Urothelium cell line (cell line): ENCODE results near the gene ADAMTSL5.
"Not testable (repeated sequence)": the region's sequence is repeated elsewhere in the genome, so short reads cannot be mapped to it uniquely, and the experiment has no call there.

ENCODE experiments used
- DNase-seq: peaks from one replicate; pipeline ENCODE4 v3.0.0; 2011; ENCODE audit warnings: low spot score, mixed read lengths
- FAIRE-seq: peaks from 2 replicates; lab custom pipeline; 2011; peaks lifted over from hg19 to GRCh38; lab: Jason Lieb, UNC

ADAMTSL5 gene

DNA sequence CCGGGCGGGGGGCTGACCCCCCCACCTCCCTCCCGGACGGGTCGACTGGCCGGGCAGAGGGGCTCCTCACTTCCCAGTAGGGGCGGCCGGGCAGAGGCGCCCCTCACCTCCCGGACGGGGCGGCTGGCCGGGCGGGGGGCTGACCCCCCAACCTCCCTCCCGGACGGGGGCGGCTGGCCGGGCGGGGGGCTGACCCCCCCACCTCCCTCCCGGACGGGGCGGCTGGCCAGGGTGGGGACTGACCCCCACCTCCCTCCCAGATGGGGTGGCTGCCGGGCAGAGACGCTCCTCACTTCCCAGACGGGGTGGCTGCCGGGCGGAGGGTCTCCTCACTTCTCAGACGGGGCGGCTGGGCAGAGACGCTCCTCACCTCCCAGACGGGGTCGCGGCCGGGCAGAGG lies 13.6 kb downstream of the ADAMTSL5 start:
- FAIRE-seq, DNase-seq: not testable (repeated sequence)

DNA sequence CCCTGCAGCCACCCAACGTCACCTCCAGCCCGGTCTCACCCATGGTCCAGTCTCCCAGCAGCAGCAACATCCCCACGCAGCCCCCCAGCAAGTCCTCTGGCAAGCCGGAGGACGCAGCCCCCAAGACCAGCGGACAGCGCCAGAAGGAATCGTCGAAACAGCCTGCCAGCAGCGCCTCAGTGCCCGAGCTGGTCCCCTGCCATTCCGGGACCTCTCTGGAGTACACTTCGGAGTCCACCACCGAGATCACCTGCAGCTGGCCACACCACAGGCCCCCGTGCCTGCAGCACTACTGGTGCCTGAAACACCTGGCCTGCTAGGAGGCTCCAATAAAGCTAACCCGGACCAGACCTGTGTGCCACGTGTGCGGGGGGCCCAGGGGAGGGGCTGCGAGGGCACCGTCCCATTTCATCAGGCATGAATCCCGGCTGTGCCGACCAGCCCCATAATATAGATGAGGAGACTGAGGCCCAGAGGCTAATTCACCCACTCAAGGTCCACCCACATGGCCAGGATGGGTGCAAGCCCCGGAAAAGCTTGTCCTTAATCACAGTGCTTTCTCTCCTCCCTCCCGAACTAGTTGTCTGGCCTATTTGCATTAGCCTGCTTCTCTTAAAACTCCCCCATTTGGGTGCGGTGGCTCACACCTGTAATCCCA lies 15.1 kb downstream of the ADAMTSL5 start:
- no peak for DNase-seq
- no peak for FAIRE-seq

- FAIRE-seq (no peak), DNase-seq (no peak)
Measured at GRCh38 chr19:1496714-1497577, 15.9 kb downstream of the ADAMTSL5 start.

DNA sequence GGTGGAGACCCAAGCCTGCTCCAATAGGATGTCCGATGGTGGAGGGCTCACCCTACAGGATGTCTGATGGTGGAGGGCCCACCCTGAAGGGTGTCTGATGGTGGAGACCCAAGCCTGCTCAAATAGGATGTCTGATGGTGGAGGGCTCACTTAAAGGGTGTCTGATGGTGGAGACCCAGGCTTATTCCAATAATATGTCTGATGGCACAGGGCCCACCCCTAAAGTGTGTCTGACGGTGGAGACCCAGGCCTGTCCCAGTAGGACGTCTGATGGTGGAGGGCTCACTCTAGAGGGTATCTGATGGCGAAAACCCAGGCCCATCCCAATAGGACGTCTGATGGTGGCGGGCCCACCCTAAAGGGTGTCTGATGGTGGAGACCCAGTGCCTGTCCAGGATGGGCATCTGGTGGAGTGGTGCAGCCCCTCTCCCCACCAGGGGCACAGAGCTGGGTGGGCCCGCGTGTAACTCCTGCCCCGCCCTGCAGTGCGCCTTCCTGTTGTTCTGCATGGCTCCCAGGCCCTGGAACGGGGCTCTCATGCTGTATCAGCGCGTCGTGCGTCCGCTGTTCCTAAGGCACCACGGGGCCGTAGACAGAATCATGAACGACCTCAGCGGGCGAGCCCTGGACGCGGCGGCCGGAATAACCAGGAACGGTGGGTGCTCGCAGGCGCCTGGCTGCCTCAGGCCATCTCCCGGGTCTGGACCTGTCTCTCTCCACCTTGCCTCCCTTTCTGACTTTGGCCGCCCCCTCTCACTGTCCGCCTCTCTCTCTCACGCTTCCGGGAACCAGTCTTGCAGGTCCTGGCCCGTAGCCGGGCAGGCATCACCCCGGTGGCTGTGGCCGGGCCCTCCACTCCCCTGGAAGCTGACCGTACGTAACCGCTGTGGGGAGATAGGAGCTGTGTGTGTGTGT lies 16.8 kb downstream of the ADAMTSL5 start:
- FAIRE-seq, result no peak

GRCh38 chr19:1495051-1495798 lies 17.6 kb downstream of the ADAMTSL5 start:
- no peak for DNase-seq
- FAIRE-seq, result no peak

More for the DNA sequence above, 16.8 kb downstream of the ADAMTSL5 start:
- DNase-seq, result no peak

DNA sequence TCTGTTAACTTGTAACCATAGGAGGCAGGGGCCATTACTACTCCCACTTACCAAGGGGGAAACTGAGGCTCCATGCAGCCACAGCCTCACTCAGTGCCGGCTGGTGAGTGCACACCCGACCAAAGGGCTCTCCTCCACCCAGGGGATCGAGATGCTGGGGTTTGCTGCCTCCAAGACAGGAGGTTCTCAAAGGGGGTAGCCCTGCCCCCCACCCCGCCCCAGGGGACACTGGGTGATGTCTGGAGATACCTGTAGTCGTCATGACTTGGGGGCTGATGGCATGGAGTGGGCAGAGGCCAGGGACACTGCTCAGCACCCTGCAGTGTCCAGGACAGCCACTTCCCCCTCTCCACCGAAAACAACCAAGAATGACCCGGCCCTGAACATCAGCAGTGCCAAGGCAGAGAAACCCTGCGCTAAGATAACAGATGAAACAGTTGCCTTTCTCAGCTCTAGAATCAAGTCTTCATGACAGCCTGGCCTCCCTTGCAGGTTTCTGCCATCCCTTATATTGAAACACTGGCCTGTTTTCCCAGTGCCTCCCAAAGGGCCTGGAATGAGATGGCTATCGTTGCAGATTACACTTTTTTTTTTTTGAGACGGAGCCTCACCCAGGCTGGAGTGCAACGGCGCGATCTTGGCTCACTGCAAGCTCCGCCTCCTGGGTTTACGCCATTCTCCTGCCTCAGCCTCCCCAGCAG lies 18.6 kb downstream of the ADAMTSL5 start:
- DNase-seq (no peak), FAIRE-seq (no peak)

GRCh38 chr19:1492474-1493006 lies 20.3 kb downstream of the ADAMTSL5 start:
- DNase-seq (no peak), FAIRE-seq (no peak)

DNA sequence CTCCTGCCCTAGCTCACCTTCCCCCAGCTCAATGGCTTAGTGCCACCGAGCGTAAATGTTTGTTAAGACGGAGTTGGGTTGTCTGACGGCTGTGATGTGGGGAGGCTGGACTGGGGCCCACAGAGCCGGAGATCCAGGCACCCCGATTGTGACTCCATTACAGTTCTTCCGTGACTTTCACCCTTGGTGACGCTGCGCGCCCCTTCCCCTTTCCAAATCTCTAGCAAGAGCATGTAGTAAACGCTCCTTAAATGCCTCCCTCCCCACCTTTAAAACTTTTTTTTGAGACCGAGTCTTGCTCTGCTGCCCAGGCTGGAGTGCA lies 21.0 kb downstream of the ADAMTSL5 start:
- DNase-seq (no peak), FAIRE-seq (no peak)

DNA sequence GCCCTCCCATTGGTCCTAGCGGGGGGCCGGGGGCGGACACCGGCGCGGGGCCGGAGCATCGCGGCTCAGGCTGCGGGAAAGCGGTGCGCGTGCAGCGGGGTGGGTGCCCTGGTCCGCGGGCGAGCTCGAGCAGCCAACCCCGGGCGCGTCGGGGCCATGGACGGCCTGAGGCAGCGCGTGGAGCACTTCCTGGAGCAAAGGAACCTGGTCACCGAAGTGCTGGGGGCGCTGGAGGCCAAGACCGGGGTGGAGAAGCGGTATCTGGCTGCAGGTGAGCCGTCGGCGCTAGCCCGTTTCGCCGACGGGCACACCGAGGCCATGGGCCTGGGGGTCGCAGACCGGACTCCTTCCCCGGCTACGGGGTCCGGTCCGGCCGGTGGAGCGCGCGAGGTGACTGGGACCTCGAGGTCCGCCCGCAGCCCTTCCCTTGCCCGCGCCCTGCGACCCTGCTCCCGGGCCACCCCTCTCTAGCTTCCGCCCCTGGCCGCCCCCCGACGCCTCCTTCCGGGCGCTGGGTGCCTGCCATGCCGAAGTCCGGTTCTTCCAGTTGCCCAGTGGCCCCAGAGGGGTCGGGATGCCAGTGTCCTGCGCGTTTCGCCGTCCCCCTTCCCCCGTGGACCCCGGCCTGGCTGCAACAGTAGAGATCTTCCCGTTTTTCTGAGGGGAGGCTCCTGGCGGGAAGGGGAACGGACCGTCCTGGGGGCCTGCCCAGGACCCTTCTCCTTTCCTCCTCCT lies 21.5 kb downstream of the ADAMTSL5 start, which contains the start of gene REEP6:
TSS of gene REEP6 (plus strand) at position 68 of the 735 bp plus-strand sequence. CDS start at position 157, 89 bp downstream.
- DNase-seq (no peak), FAIRE-seq (no peak)

- peak; percentile 84 for FAIRE-seq
- DNase-seq, result peak; percentile 94
Measured at GRCh38 chr19:1490311-1491113, 22.3 kb downstream of the ADAMTSL5 start, which contains the start of gene PCSK4. Gene PCSK4 (minus strand): TSS chr19:1490350. CDS start chr19:1490346, 4 bp downstream.

DNA sequence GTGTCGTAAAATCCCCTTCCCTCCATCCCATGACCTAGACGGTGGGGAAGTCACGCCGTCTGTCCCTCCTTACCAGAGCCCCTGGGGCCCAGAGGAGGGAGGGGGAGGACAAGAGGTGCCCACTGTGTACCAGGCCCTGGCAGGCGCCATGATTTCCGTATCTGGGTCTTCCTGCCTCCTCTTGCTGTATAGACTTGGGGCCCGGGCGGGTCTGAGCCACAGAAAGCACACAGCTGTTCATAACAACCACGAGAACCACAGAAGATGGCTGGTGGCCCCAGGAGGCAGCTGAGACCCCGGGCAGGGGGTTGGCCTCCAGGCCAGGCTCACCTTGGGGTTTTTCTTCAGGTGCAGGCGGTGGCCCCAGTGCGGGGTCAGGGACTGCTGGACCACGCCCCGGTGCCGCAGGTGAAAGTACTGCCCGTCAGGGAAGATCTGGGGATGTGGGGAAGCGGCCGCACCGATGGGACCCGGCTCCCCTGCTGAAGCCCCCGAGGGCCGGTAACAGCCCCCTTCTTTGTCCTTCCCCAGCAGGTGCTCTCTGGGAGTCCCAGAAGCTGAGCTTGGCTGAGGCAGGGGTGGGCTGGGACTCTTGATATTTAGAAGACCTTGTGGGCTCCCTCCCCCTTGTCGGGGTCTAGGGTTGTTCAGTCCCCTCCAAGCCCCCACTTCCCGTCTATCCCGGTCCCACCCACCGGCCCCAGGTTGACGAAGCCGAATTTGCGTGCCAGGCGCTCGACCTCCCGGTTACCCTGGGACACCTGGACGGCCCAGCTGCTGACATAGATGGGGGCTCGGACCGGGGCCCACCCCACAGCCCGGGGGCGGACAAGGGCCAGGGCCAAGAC lies 23.1 kb downstream of the ADAMTSL5 start:
- DNase-seq (no peak), FAIRE-seq (no peak)

GRCh38 chr19:1488282-1488601 lies 24.6 kb downstream of the ADAMTSL5 start:
- FAIRE-seq (no peak), DNase-seq (no peak)

GRCh38 chr19:1487576-1488281 lies 25.1 kb downstream of the ADAMTSL5 start:
- no peak for DNase-seq
- FAIRE-seq, result no peak

DNA sequence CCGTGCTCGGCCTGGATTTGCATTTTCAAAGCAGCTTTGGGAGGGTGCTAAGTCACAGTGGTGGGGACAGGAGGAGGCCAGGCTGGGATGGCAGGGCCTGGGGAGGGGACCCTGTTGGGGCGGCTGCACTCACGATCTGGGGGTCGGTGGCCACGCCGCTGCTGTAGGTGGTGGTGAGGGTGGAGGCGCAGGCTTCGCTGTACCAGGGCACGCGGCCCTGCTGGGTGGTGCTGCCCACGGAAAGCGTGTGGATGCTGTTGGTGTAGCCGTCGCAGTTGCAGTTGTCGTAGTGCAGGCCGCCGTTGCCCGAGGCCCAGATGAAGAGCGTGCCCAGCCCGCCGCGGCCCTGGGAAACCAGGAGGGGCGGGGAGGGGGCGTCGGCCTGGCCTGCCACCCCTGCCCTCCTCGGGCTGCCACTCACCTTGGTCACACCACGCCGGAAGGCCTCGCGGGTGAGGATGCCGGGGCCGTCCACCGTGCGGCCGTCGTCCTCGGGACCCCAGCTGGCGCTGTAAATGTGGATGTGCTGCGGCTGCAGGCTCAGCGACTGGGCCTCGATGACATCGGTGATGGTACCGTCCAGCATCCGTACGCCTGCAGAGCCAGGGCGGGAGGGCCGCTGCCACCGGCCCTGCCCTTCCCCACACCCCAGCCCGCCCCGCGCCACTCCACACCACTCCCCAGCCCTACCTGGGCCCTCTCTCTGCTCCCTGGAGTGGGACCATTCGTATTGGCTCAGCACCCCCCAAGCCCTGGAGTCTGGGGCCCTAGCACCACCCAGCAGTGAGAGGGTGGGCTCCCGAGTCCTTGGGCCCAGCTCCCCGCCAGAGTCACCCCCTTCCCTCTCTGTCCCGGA lies 25.9 kb downstream of the ADAMTSL5 start:
- FAIRE-seq (no peak), DNase-seq (no peak)

DNA sequence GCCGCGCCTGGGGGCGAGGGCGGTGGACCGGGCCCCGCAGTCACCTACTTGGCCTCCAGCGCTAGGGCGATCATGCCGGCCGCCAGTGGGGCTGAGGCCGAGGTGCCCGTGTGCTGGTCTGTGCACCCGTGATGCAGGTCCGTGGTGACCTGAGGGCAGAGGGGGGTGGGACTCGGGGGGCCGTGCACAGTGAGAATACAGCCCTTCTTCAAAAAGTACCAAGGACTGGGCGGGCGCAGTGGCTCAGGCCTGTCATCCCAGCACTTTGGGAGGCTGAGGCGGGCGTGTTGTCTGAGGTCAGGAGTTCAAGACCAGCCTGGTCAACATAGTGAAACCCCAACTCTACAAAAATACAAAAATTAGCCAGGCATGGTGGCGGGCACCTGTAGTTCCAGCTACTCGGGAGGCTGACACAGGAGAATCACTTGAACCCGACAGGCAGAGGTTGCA lies 28.8 kb downstream of the ADAMTSL5 start:
- no peak for DNase-seq
- no peak for FAIRE-seq
